Mucosa of descending colon (tissue), 3 donors: ENCODE measurements around the gene CNR2. TPM values are rescaled to one million over a fixed set of nuclear protein-coding genes. Genes with fewer than 3 reads are reported as not detected.

Experiments used
- microRNA-seq: library from miRNA; unstranded; fragments of <30 nt; microRNA quantifications from one replicate; pipeline ENCODE4, GENCODE V29; 2019
- total RNA-seq, 3 donors: library from RNA; stranded (reverse); fragmentation: NEBNext Ultra II Directional in 2 of 3; extraction: Animal tissue kit (Norgen Biotek cat#: 25700) in 2 of 3; gene quantifications; one replicate each; pipeline versions ENCODE4 v1.2.1 to v1.2.4, GENCODE V29; 2021 to 2023
- donor health status: DM: no; HTN: no; CAD: no; lungs with moderate emphysema.
- donor health status: DM: no; HTN: no; CAD: no.
- donor health status: DM: no; HTN: yes; CAD: no.

CNR2 gene
- total RNA-seq, 3 donors from 2014 or later, result 0.06 to 0.19 (median 0.17) TPM

Small RNA genes lying within 50 kb of the gene (microRNA-seq; reads per million reads assigned to microRNA genes)
- not detected for gene MIR378F

Other genes with a start within 250 kb of the CNR2 start
- 100 to 1,000 TPM; 729 to 882 (median 820) TPM for gene RPL11, start 221.6 kb downstream of the CNR2 start, total RNA-seq
- gene ELOA, start 169.9 kb downstream of the CNR2 start, total RNA-seq, result 10 to 100 TPM; 32.9 to 35.5 (median 35.1) TPM
- gene PITHD1, start 134.9 kb downstream of the CNR2 start, total RNA-seq, result 10 to 100 TPM; 38.9 to 53.2 (median 39.6) TPM
- 10 to 100 TPM; 49.9 to 89.0 (median 88.0) TPM for gene LYPLA2, start 122.2 kb downstream of the CNR2 start, total RNA-seq
- 100 to 1,000 TPM in 2 of 3 donors, 10 to 100 TPM in 1; 55.7 to 156 (median 127) TPM for gene GALE, start 112.6 kb downstream of the CNR2 start, total RNA-seq
- gene HMGCL, start 87.9 kb downstream of the CNR2 start, total RNA-seq, result 10 to 100 TPM; 45.2 to 83.4 (median 62.6) TPM
- gene FUCA1, start 45.1 kb downstream of the CNR2 start, total RNA-seq, result 100 to 1,000 TPM in 2 of 3 donors, 10 to 100 TPM in 1; 82.2 to 171 (median 159) TPM
- gene PNRC2, start 46.5 kb upstream of the CNR2 start, total RNA-seq, result 100 to 1,000 TPM; 116 to 137 (median 121) TPM
- gene SRSF10, start 67.0 kb upstream of the CNR2 start, total RNA-seq, result 10 to 100 TPM; 85.8 to 98.0 (median 94.0) TPM
- 1 to 10 TPM; 2.6 to 3.4 (median 2.7) TPM for gene MYOM3, start 198.8 kb upstream of the CNR2 start, total RNA-seq
- gene IL22RA1, start 229.8 kb upstream of the CNR2 start, total RNA-seq, result 10 to 100 TPM; 13.8 to 43.1 (median 28.2) TPM